ENCODE measurements around the gene PCDH9.
A peak's percentile ranks its signal among the peaks of the same experiment; 100 is the strongest.

Gene PCDH9

GRCh38 chr13:66644855-66645460 lies 585.2 kb downstream of the PCDH9 start:
- Histone ChIP-seq H3K4me2 (ENCODE audit: low read length) (peak overlapping the region; percentile 52), H3K4me1 (ENCODE audit: low read length) (peaks cover 60% of the 10 kb centered on the region), H3K9ac (ENCODE audit: low read length) (peak overlapping the region; percentile 57), H3K27me3 (ENCODE audit: low read depth, low read length) (no peaks in the 10 kb centered on the region), H3K9me3 (ENCODE audit: insufficient read depth, low read length) (no peaks in the 10 kb centered on the region; the same call in 1 of the 2 replicates), H3K36me3 (replicated peaks; ENCODE audit: low read depth, low read length) (peaks cover 32% of the 10 kb centered on the region), H3K27ac (ENCODE audit: low read length) (peak overlapping the region; percentile 85), H2AFZ (ENCODE audit: low read depth, low read length) (peak overlapping the region; percentile 75), H4K20me1 (ENCODE audit: insufficient read depth, low read length) (no peaks in the 10 kb centered on the region), H3K4me3 (ENCODE audit: low read length) (peak overlapping the region; percentile 22), H3K79me2 (ENCODE audit: low read length) (no peaks in the 10 kb centered on the region)
- TF ChIP-seq EZH2phosphoT487 (IDR thresholded peaks at IDR 0.05; ENCODE audit: low read depth), result no peak

- Histone ChIP-seq H3K27ac (ENCODE audit: low read length) (peak overlapping the region; percentile 96), H4K20me1 (ENCODE audit: insufficient read depth, low read length) (no peaks in the 10 kb centered on the region), H3K4me2 (ENCODE audit: low read length) (peak overlapping the region; percentile 66), H3K9me3 (ENCODE audit: insufficient read depth, low read length) (no peaks in the 10 kb centered on the region; the same call in 1 of the 2 replicates), H3K36me3 (replicated peaks; ENCODE audit: low read depth, low read length) (peaks cover 34% of the 10 kb centered on the region), H3K4me3 (ENCODE audit: low read length) (peak overlapping the region; percentile 39), H2AFZ (ENCODE audit: low read depth, low read length) (peak overlapping the region; percentile 21; the same call in 1 of the 2 replicates), H3K27me3 (ENCODE audit: low read depth, low read length) (no peaks in the 10 kb centered on the region), H3K9ac (ENCODE audit: low read length) (peak overlapping the region; percentile 78), H3K4me1 (ENCODE audit: low read length) (peaks cover 73% of the 10 kb centered on the region), H3K79me2 (ENCODE audit: low read length) (no peaks in the 10 kb centered on the region)
- TF ChIP-seq CTCF (IDR thresholded peaks at IDR 0.05; ENCODE audit: low read depth, low read length) (no peak), EZH2phosphoT487 (IDR thresholded peaks at IDR 0.05; ENCODE audit: low read depth) (no peak)
These were observed 589.9 kb downstream of the PCDH9 start for GRCh38 chr13:66640231-66640630.

- Histone ChIP-seq H4K20me1 (ENCODE audit: insufficient read depth, low read length) (no peaks in the 10 kb centered on the region), H3K4me1 (ENCODE audit: low read length) (peaks cover 62% of the 10 kb centered on the region), H3K4me3 (ENCODE audit: low read length) (peak overlapping the region; percentile 11; the same call in 1 of the 2 replicates), H2AFZ (ENCODE audit: low read depth, low read length) (peak overlapping the region; percentile 61), H3K9me3 (ENCODE audit: insufficient read depth, low read length) (no peaks in the 10 kb centered on the region; the same call in 1 of the 2 replicates), H3K36me3 (replicated peaks; ENCODE audit: low read depth, low read length) (peaks cover 34% of the 10 kb centered on the region), H3K27ac (ENCODE audit: low read length) (peak overlapping the region; percentile 96), H3K9ac (ENCODE audit: low read length) (peak overlapping the region; percentile 55), H3K4me2 (ENCODE audit: low read length) (peak overlapping the region; percentile 66), H3K27me3 (ENCODE audit: low read depth, low read length) (no peaks in the 10 kb centered on the region), H3K79me2 (ENCODE audit: low read length) (no peaks in the 10 kb centered on the region)
- TF ChIP-seq CTCF (IDR thresholded peaks at IDR 0.05; ENCODE audit: low read depth, low read length) (no peak), EZH2phosphoT487 (IDR thresholded peaks at IDR 0.05; ENCODE audit: low read depth) (no peak)
These were observed 591.1 kb downstream of the PCDH9 start for GRCh38 chr13:66639044-66639443.

GRCh38 chr13:66635526-66635925 lies 594.6 kb downstream of the PCDH9 start:
- Histone ChIP-seq H2AFZ (ENCODE audit: low read depth, low read length) (no peak overlapping the region), H3K27ac (ENCODE audit: low read length) (no peak overlapping the region), H3K9me3 (ENCODE audit: insufficient read depth, low read length) (no peaks in the 10 kb centered on the region; the same call in 1 of the 2 replicates), H4K20me1 (ENCODE audit: insufficient read depth, low read length) (no peaks in the 10 kb centered on the region), H3K27me3 (ENCODE audit: low read depth, low read length) (no peaks in the 10 kb centered on the region), H3K79me2 (ENCODE audit: low read length) (no peaks in the 10 kb centered on the region), H3K9ac (ENCODE audit: low read length) (no peak overlapping the region), H3K4me1 (ENCODE audit: low read length) (peaks cover 27% of the 10 kb centered on the region), H3K4me3 (ENCODE audit: low read length) (no peak overlapping the region), H3K4me2 (ENCODE audit: low read length) (no peak overlapping the region), H3K36me3 (replicated peaks; ENCODE audit: low read depth, low read length) (peaks cover 19% of the 10 kb centered on the region)
- TF ChIP-seq CTCF (IDR thresholded peaks at IDR 0.05; ENCODE audit: low read depth, low read length) (no peak), EZH2phosphoT487 (IDR thresholded peaks at IDR 0.05; ENCODE audit: low read depth) (no peak)

Measured in OCI-LY3 (cell line).